GM19455 (cell line): ENCODE measurements around the gene DENND2C.

ENCODE experiments used
- ATAC-seq: cut with Tn5 transposase; IDR thresholded peaks from one replicate; pipeline ENCODE4 v1.9.1; 2021; ENCODE audit not compliant: unreplicated experiment

DENND2C gene

GRCh38 chr1:114669562-114670082 is at the start of gene DENND2C:
DENND2C (minus strand) TSS chr1:114670049; CDS start chr1:114625984, 44,065 bp downstream.
- ATAC-seq: peak; percentile 69

GRCh38 chr1:114719424-114719787 is 49.6 kb upstream of the DENND2C start:
- no peak for ATAC-seq

GRCh38 chr1:114718661-114719423 is 49.0 kb upstream of the DENND2C start:
- no peak for ATAC-seq

GRCh38 chr1:114716304-114717170 is 46.7 kb upstream of the DENND2C start, which contains the start of gene NRAS:
NRAS (minus strand) TSS chr1:114716771; CDS start chr1:114716160, 611 bp downstream.
- peak; percentile 93 for ATAC-seq

GRCh38 chr1:114715952-114716303 is 46.1 kb upstream of the DENND2C start:
- no peak for ATAC-seq

- ATAC-seq: no peak
These were observed 43.1 kb upstream of the DENND2C start for GRCh38 chr1:114712977-114713376.

GRCh38 chr1:114710360-114710759 is 40.5 kb upstream of the DENND2C start:
- ATAC-seq: no peak

- ATAC-seq: no peak
These were observed 37.8 kb upstream of the DENND2C start for GRCh38 chr1:114707604-114708003.

GRCh38 chr1:114703242-114703641 is 33.4 kb upstream of the DENND2C start:
- no peak for ATAC-seq

- ATAC-seq: no peak
These were observed 32.9 kb upstream of the DENND2C start for GRCh38 chr1:114702737-114703136.

- ATAC-seq: no peak
These were observed 32.1 kb upstream of the DENND2C start for GRCh38 chr1:114701931-114702330.

- ATAC-seq: no peak
These were observed 30.3 kb upstream of the DENND2C start for GRCh38 chr1:114700036-114700600.

GRCh38 chr1:114696810-114697209 is 27.0 kb upstream of the DENND2C start:
- no peak for ATAC-seq

- no peak for ATAC-seq
These were observed 25.7 kb upstream of the DENND2C start, which contains the start of gene AMPD1 for GRCh38 chr1:114695430-114696058. AMPD1 (minus strand) TSS chr1:114695546; CDS start chr1:114695471, 75 bp downstream.

GRCh38 chr1:114694540-114695310 is 24.9 kb upstream of the DENND2C start:
- no peak for ATAC-seq

GRCh38 chr1:114692947-114693346 is 23.1 kb upstream of the DENND2C start:
- ATAC-seq: no peak

- ATAC-seq: no peak
These were observed 21.2 kb upstream of the DENND2C start for GRCh38 chr1:114691061-114691460.

GRCh38 chr1:114690148-114690547 is 20.3 kb upstream of the DENND2C start:
- ATAC-seq: no peak

GRCh38 chr1:114688526-114688925 is 18.7 kb upstream of the DENND2C start:
- ATAC-seq: no peak

GRCh38 chr1:114685851-114686250 is 16.0 kb upstream of the DENND2C start:
- ATAC-seq: no peak
